B cell (primary cell): ENCODE data around the gene SOCS4.

Experiments used
- EZH2 ChIP-seq: IDR thresholded peaks from 2 replicates; pipeline ENCODE4 v1.6.1; 2012; ENCODE audit warnings: borderline replicate concordance, low read depth, mild to moderate bottlenecking, moderate library complexity, low read length; ENCODE audit not compliant: insufficient read depth, poor library complexity, severe bottlenecking
- TF ChIP-seq, protein P1 (sequence below): fragments of 200-600 bp; IDR thresholded peaks from one replicate; pipeline ENCODE4 v1.8.0; 2022; ENCODE audit warnings: antibody characterized with exemption, mild to moderate bottlenecking

DNA sequence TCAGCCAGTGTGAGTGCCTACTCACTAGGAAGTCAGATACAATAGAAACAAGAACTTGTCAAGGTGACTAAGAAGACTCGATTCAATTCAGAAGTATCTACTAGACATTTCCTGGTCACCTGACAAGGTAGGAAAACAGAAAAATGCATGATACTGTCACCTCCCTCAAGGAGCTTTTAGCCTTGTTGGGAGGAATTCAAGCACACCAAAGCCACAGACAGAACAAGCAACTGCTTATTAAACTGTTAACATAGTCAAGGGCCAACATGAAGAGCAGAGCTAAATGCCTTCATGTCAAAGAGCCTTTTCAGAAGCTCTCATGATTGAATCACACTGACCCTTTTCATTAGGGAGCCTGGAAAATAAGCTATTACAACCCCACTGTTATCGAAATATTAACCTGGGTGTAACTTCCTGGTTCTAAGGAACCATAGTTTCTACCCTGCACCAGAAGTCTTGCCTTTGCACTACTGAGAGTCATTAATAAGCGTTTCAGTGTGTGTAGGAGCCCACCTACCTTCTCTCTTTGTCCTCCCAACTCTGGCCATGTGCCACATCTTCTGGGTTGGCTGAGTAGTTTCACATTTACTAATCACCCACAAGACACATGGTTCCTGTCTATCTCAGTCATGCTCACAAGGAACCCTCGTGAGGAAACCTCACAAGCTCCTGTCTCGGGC lies 71.0 kb downstream of the SOCS4 start:
- TF ChIP-seq, protein P1, sequence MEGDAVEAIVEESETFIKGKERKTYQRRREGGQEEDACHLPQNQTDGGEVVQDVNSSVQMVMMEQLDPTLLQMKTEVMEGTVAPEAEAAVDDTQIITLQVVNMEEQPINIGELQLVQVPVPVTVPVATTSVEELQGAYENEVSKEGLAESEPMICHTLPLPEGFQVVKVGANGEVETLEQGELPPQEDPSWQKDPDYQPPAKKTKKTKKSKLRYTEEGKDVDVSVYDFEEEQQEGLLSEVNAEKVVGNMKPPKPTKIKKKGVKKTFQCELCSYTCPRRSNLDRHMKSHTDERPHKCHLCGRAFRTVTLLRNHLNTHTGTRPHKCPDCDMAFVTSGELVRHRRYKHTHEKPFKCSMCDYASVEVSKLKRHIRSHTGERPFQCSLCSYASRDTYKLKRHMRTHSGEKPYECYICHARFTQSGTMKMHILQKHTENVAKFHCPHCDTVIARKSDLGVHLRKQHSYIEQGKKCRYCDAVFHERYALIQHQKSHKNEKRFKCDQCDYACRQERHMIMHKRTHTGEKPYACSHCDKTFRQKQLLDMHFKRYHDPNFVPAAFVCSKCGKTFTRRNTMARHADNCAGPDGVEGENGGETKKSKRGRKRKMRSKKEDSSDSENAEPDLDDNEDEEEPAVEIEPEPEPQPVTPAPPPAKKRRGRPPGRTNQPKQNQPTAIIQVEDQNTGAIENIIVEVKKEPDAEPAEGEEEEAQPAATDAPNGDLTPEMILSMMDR: no peak
- TF ChIP-seq EZH2: no peak
